Astrocyte (in vitro differentiated cells and primary cell): ENCODE data around the gene TOM1L2. TPM values are rescaled to one million over a fixed set of nuclear protein-coding genes. Genes with fewer than 3 reads are reported as not detected.
A peak's percentile ranks its signal among the peaks of the same experiment; 100 is the strongest.

Source experiments
- DNase-seq: peaks from one replicate; pipeline ENCODE4 v3.0.0-alpha.2; 2010; ENCODE audit warnings: low read depth
- FAIRE-seq: peaks from 2 replicates; lab custom pipeline; 2011; peaks lifted over from hg19 to GRCh38; lab: Jason Lieb, UNC
- H2AFZ ChIP-seq: 2 replicates; pipeline ENCODE4 v1.6.0; 2012; ENCODE audit warnings: low read depth, low read length, inconsistent platforms
- H3K27ac ChIP-seq: 2 replicates; pipeline ENCODE4 v1.5.1; 2011; ENCODE audit warnings: low read depth, low read length, inconsistent platforms
- H3K27me3 ChIP-seq: 2 replicates; pipeline ENCODE4 v1.6.0; 2011; ENCODE audit warnings: low read length, inconsistent platforms; ENCODE audit not compliant: insufficient read depth
- H3K36me3 ChIP-seq: 2 replicates; pipeline ENCODE4 v1.5.1; 2011; ENCODE audit warnings: low read length, inconsistent platforms; ENCODE audit not compliant: insufficient read depth
- H3K4me1 ChIP-seq: 2 replicates; pipeline ENCODE4 v1.5.1; 2011; ENCODE audit warnings: low read length, inconsistent platforms; ENCODE audit not compliant: insufficient read depth
- H3K4me2 ChIP-seq: 2 replicates; pipeline ENCODE4 v1.6.0; 2012; ENCODE audit warnings: low read length, inconsistent platforms
- H3K4me3 ChIP-seq: 2 replicates; pipeline ENCODE4 v1.5.1; 2011; ENCODE audit warnings: low read depth, mild to moderate bottlenecking, low read length, inconsistent platforms; ENCODE audit not compliant: insufficient read depth
- H3K79me2 ChIP-seq: 2 replicates; pipeline ENCODE4 v1.6.0; 2012; ENCODE audit warnings: mild to moderate bottlenecking, low read length, inconsistent platforms; ENCODE audit not compliant: insufficient read depth
- H3K9ac ChIP-seq: 2 replicates; pipeline ENCODE4 v1.6.0; 2012; ENCODE audit warnings: mild to moderate bottlenecking, low read length, inconsistent platforms
- H3K9me3 ChIP-seq: 2 replicates; pipeline ENCODE4 v1.5.1; 2012; ENCODE audit warnings: low read depth, mild to moderate bottlenecking, low read length, inconsistent platforms; ENCODE audit not compliant: insufficient read depth
- H4K20me1 ChIP-seq: 2 replicates; pipeline ENCODE4 v1.6.0; 2012; ENCODE audit warnings: low read length, inconsistent platforms; ENCODE audit not compliant: insufficient read depth
- H3K27ac Mint-ChIP-seq: one replicate; pipeline ENCODE4 v1.8.0; 2021; ENCODE audit warnings: mild to moderate bottlenecking, mixed read lengths; ENCODE audit not compliant: unreplicated experiment
- H3K27me3 Mint-ChIP-seq: one replicate; pipeline ENCODE4 v1.8.0; 2021; ENCODE audit warnings: low read depth, mixed read lengths; ENCODE audit not compliant: unreplicated experiment
- H3K36me3 Mint-ChIP-seq: one replicate; pipeline ENCODE4 v1.8.0; 2021; ENCODE audit warnings: low read depth, mixed read lengths; ENCODE audit not compliant: unreplicated experiment
- H3K4me1 Mint-ChIP-seq: one replicate; pipeline ENCODE4 v1.8.0; 2021; ENCODE audit warnings: low read depth, mixed read lengths; ENCODE audit not compliant: unreplicated experiment
- H3K4me3 Mint-ChIP-seq: one replicate; pipeline ENCODE4 v1.8.0; 2021; ENCODE audit warnings: mild to moderate bottlenecking, moderate library complexity, mixed read lengths; ENCODE audit not compliant: unreplicated experiment
- H3K9me3 Mint-ChIP-seq: one replicate; pipeline ENCODE4 v1.8.0; 2021; ENCODE audit warnings: mild to moderate bottlenecking, mixed read lengths; ENCODE audit not compliant: unreplicated experiment
- CTCF ChIP-seq: IDR thresholded peaks from 2 replicates; pipeline ENCODE4 v1.5.1; 2011; ENCODE audit warnings: low read depth, mild to moderate bottlenecking, inconsistent platforms, low read length, moderate library complexity; ENCODE audit not compliant: insufficient read depth
- EZH2 ChIP-seq: IDR thresholded peaks from 2 replicates; pipeline ENCODE4 v1.6.1; 2012; ENCODE audit warnings: mild to moderate bottlenecking, low read length, inconsistent platforms; ENCODE audit not compliant: insufficient read depth
- total RNA-seq: library from RNA; stranded (reverse); gene quantifications from 2 replicates; pipeline ENCODE4 v1.2.1, GENCODE V29; 2021

The TOM1L2 gene
- total RNA-seq, 1 donor from 2014 or later, result 54.4 TPM

GRCh38 chr17:17928398-17929287 lies 43.6 kb downstream of the TOM1L2 start:
- H3K27me3 Mint-ChIP-seq, result no peaks in the 10 kb centered on the region
- DNase-seq, result peak; percentile 62
- H3K4me3 Mint-ChIP-seq, result peak overlapping the region; percentile 6
- no peak for TF ChIP-seq CTCF
- TF ChIP-seq EZH2, result no peak
- H3K4me1 ChIP-seq, result peaks cover 32% of the 10 kb centered on the region
- peak overlapping the region; percentile 47 for H3K27ac ChIP-seq
- FAIRE-seq, result peak; percentile 52
- H3K36me3 Mint-ChIP-seq, result no peaks in the 10 kb centered on the region
- no peaks in the 10 kb centered on the region for H3K27me3 ChIP-seq
- H3K79me2 ChIP-seq, result peaks cover 63% of the 10 kb centered on the region
- peak overlapping the region; percentile 26 for H3K9ac ChIP-seq
- no peak overlapping the region for H2AFZ ChIP-seq
- no peaks in the 10 kb centered on the region for H3K9me3 ChIP-seq
- peak overlapping the region; percentile 47 for H3K4me2 ChIP-seq
- H3K36me3 ChIP-seq, result no peaks in the 10 kb centered on the region
- H4K20me1 ChIP-seq, result peaks cover 3% of the 10 kb centered on the region
- H3K27ac Mint-ChIP-seq, result peak overlapping the region; percentile 91
- H3K4me1 Mint-ChIP-seq, result peaks cover 50% of the 10 kb centered on the region
- H3K9me3 Mint-ChIP-seq, result no peaks in the 10 kb centered on the region
- no peak overlapping the region for H3K4me3 ChIP-seq

GRCh38 chr17:17926840-17927449 lies 45.3 kb downstream of the TOM1L2 start:
- DNase-seq (no peak), FAIRE-seq (no peak)
- Histone ChIP-seq H4K20me1 (no peaks in the 10 kb centered on the region), H3K27ac (no peak overlapping the region), H3K79me2 (peaks cover 53% of the 10 kb centered on the region), H3K9me3 (no peaks in the 10 kb centered on the region), H3K4me3 (no peak overlapping the region), H3K9ac (no peak overlapping the region), H3K4me2 (no peak overlapping the region), H3K4me1 (peaks cover 44% of the 10 kb centered on the region), H3K36me3 (no peaks in the 10 kb centered on the region), H3K27me3 (no peaks in the 10 kb centered on the region), H2AFZ (no peak overlapping the region)
- Mint-ChIP-seq H3K27ac (peak overlapping the region; percentile 58), H3K27me3 (no peaks in the 10 kb centered on the region), H3K4me1 (peaks cover 56% of the 10 kb centered on the region), H3K36me3 (no peaks in the 10 kb centered on the region), H3K4me3 (peak overlapping the region; percentile 45), H3K9me3 (no peaks in the 10 kb centered on the region)
- TF ChIP-seq CTCF (no peak), EZH2 (no peak)
